Activated CD4-positive, CD25-positive, alpha-beta regulatory T cell treated with anti-CD3 and anti-CD28 coated beads, Interleukin-2, amount 50 U/mL, for 24 hours (primary cell): ENCODE measurements around the gene IL6ST.
"Not testable (repeated sequence)": the region's sequence is repeated elsewhere in the genome, so short reads cannot be mapped to it uniquely, and the experiment has no call there.

Experiments used
- ATAC-seq, 2 donors: fragments of 150-1000 bp; cut with Tn5 transposase; one replicate each; pipeline ENCODE4 v1.10.0; 2021; ENCODE audit warnings: mild to moderate bottlenecking in 1 of 2, moderate library complexity in 1 of 2

Gene IL6ST

DNA sequence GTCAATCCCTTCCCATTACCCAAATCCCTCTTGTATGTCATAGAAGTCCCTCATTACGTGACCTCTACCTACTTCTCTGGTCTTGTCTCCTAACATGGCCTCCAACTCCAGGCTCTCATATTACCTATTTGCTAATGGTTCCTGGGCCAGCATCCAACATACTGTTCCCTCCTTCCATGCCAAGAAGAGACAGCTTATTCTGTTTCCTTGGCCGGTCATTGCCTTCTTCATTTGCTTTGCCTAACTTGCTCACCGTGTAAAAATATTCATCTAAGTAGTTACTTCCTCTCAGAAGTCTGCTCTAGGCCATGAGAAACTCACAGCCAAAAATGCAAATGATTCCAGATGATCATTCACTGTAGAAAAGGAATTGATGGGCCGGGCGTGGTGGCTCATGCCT is 8.9 kb upstream of the IL6ST start:
- ATAC-seq: no peak

DNA sequence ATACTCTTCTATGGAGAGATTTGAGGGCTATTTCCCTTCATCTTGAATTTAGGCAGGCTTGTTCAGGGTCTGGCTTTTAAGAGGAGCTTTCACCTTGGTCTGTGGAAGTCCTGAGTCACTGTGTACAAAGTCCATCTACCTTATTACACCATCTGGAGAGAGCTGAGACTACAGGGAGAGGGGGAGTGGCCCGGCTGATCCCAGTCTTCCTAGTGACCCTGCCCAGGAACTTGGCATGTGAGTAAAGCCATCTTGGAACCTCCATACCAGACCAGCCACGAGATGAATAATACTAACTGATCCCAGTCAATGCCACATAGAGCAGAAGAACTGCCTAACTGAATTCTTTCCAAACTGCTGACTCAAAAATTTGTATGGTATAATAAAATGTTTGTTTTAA is 8.4 kb upstream of the IL6ST start:
- ATAC-seq: no peak

DNA sequence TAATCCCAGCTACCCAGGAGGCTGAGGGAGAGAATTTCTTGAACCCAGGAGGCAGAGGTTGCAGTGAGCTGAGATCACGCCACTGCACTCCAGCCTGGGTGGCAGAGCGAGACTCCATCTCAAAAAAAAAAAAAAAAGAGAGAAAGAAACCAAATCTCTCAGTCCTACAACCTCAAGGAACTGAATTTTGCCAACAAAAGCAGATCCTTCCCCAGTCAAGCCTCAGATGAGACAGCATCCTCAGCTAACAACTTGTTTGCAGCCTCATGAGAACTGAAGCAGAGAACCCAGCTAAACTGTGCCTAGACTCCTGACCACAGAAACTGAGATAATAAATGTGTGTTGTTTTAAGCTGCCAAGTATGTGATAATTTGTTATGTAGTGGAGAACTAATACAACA is 7.5 kb upstream of the IL6ST start:
- ATAC-seq: no peak

DNA sequence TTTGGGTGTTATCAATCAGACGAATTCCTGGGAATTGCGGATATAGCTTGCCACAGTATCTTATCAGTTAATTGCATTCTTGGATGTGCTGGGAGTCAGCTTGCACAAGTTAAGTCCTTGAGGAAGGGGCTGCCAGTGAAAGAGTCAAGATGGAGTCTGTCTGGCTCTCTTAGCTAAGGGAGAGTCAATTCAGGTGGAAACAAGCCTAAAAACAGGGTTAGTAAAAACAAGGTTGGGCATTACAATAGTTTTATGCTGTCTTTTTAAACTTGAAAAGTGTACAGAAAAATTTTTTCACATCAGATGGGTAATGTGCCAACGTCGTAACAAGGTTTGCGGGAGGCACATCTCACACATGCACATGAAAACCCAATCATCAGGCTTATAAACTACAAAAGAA is 5.5 kb upstream of the IL6ST start:
- ATAC-seq: not testable (repeated sequence)

DNA sequence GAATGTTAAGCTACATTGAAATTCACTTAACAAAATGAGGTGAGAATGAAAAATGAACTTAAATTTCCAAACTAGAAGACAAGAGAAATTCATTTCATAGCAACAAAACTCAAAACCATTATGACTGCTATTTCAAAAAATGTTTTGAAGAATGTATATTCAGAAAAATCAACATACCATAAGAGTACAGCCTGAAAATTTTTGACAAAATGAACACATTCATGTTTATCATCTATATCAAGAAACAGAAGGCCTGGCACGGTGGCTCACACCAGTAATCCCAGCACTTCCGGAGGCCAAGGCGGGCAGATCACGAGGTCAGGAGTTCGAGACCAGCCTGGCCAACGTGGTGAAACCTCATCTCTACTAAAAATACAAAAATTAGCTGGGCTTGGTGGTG is 4.2 kb upstream of the IL6ST start:
- ATAC-seq: no peak

DNA sequence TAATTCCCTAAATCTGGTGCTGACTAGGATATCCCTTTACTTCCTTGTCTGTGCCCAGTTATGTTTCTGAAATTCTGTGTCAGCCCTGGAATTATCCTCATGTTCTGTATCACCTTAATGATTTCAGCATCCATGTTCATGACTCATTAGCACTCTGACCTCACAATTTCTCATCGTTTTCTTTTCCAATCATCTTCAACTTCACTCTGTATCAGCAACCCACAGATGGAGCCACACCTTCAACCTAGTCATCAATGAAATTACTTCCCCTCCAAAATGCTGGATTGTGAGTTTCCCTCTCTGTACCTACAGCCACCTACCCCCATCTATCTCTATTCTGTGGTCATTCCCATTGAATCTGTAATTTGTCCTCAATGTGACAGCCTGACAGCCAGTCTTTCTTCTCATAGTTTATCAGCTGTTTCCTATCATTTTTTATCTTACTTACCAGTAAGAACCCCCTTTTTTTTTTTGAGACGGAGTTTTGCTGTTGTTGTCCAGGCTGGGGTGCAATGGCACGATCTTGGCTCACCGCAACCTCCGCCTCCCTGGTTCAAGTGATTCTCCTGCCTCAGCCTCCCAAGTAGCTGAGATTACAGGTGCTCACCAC is 3.1 kb upstream of the IL6ST start:
- peak; percentile 25 to 38 for ATAC-seq

DNA sequence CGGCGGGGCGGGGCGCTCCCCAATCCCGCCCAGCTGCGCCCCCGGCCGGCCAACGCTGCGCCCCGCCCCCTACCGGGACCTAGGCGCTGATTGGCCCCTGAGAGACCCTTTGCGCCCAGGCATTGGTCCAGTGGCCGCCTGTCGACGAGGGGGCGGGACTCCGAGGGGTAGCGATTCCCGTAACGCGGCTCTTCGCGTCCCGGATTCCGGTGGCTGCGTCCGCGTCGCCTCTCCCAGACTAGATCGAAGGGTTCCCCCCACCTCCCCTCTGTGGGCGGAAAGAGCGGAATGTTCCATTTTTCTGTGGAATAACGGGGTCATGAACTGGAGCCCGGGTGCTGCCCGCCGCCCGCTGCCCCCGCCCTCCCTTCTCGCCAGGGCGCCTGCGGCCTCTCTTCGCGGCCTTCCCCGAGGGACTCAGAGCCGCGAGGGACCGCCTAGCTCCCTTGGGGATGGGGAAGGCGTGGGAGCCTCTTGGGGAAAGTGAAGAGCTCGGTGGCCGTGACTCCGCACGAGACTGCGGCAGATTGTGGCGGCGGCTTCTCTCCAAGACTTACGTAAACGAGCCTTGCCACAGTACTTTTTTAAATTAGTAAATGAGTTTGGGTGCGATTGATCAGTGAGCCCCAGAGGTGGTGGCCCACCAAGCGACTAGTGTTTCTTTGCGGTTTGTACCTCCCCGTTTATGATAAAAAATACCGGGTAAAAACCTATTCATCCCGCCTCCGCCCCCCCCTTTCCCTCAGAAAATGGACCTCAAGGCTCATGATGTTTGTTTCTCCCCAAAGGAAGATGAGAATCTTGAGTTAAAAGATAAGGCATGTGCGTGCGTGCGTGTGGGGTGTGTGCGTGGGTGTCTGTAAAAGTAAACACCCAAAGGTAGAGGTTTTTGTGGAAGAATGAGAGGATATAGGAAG is 493 bp upstream of the IL6ST start:
- ATAC-seq: peak; percentile 93 to 95

DNA sequence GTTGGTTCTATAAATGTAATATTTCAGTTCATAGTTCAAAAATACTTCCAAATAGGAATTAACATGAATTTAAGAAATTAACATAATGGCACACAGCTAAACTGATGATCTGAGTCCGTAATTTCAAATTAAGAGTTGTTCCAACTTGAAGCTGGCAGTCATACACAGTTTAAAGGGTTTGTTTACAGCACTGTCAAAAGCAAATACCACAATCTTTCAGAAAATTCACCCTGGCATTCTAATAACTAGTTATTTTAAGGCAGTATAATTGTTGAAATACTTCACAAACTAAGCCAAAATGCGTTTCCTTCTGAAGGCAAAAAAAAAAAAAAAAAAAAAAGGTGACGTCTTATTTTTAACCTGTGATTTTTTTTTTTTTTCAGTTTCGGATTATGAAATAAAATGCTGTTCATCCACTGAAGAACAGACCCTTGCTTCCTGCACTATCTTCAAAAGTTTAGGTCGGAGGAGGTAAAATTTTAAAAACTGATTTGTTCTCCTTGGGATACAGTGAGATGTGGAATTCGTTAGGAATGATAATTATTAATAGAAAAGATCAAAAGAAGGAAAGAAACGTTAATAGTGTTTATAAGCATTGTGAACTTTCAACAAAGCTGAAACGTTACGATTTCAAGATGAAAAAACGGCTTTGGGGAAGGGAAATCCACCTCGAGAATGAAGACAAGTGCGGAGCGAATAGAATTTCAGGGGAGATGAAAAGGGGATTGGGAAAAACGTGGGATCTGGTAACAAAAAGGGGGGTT is 850 bp downstream of the IL6ST start:
- ATAC-seq: no peak

DNA sequence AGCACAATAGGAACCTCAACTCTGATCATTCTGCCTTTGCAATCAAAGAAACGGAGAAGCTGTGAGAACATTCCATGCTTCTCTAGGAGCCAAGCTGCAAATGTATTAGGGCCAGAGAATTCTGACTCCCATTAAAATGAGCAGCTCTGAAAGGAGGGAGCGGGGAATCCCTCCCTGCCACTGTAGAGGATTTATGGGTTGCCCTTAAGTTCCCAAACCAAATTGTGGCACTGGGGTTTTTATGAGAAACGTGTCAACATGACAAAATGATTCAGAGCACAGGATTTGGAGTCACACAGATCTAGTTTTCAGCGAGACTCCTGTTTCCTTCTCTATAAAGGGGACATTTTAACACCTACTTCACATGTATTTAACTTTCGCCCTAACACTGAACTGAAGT is 1.8 kb downstream of the IL6ST start:
- ATAC-seq: no peak

DNA sequence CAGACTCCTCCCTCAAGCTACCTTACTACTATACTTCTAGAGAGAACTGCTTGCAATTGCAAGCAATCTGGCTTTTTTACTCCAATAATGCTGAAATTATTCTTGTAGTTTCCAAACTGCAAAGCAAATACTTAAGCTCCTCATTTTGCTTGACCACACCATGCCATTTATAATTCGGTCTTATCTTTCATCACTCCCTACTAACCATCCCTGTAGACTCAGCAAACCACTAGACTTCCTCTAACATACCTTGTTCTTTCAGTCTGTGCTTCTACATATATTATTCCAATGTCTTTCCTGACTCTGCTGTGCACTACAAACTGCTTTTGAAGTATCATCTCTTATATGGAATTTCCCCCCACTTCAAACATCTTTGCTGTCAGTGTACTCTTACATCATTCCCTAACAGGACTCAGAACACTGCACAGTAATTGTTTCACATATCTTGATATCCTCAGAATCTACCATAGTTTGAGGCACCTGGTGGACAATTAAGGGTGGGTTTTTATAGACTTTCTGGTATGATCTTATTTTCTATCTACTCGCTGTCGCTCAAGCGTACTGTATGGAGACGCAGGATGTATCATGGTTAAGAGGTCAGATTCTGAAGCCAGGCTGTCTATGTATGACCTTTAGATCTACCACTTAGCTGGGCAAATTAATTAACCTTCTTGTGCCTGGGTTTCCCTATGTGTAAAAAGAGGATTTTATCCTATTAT is 2.8 kb downstream of the IL6ST start:
- no peak for ATAC-seq

DNA sequence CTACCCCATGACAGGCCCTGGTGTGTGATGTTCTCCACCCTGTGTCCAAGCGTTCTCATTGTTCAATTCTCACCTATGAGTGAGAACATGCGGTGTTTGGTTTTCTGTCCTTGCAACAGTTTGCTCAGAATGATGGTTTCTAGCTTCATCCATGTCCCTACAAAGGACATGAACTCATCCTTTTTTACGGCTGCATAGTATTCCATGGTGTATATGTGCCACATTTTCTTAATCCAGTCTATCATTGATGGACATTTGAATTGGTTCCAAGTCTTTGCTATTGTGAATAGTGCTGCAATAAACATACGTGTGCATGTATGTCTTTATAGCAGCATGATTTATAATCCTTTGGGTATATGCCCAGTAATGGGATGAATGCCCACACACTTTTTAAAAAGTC is 3.9 kb downstream of the IL6ST start:
- not testable (repeated sequence) for ATAC-seq

DNA sequence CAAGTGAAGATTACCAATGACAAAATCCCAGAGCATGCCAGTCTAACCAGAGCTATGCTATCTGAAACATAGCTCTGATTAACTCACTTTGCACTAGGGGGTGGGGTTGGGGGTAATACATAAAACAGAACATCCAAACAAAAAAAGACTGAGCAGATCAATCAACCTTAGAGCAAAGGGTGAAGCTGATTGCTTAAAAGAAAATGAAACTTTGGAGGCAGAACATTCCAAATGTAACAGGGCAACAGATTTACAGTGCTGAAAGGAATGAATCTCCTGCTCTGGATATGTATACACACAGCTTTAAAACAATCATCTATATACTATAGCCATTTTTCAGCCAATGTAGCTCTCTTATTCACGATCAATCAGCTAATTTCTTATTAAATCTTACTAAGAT is 4.9 kb downstream of the IL6ST start:
- no peak for ATAC-seq

DNA sequence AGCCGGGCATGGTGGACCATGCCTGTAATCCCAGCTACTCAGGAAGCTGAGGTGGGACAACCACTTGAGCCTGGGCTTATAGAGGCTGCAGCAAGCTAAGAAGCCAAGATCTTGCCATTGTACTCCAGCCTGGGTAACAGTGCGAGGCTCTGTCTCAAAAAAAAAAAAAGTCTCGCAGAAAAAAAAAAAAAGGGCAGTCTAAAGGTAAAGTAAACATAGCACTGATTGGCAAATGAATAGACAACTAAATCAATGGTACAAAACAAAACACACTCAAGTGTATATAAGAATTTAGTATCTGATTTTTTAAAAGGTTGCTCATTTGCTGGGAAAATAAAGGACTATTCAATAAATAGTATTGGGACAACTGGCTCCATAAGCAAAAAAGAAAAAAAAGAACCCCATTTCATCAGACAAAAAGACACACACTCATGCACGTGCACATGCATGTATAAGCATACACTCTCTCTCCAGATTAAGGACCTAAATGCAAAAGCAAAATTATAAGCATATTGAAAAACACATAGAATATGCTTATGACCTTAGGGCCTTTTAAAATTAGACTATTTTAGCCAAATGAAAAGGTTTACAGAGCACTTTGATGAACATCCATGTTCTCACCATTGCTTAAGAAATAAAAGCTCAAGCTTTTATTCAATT is 5.7 kb downstream of the IL6ST start:
- no peak for ATAC-seq

DNA sequence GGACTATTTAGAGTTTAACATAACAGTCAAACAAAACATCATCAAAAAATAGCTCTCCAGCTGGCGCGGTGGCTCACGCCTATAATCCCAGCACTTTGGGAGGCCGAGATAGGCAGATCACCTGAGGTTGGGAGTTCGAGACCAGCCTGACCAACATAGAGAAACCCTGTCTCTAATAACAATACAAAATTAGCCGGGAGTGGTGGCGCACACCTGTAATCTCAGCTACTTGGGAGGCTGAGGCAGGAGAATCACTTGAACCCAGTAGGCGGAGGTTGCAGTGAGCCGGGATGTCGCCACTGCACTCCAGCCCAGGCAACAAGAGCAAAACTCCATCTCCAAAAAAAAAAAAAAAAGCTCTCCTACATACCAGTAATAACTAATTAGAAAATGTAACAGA is 6.3 kb downstream of the IL6ST start:
- not testable (repeated sequence) for ATAC-seq

DNA sequence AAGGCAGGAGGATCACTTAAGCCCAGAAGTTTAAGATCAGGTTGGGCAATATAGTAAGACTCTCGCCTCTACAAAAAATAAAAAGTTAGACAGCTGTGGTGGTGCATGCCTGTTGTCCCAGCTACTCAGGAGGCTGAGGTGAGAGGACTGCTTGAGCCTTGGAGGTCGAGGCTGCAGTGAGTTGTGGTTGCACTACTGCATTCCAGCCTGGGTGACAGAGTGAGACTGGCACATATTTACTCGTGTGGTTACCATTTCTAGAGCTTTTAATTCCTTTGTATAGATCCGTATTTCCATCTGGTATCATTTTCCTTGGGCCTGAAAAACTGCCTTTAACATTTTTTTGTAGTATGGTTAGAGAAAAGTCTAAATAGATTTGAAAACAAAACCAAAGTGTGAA is 7.8 kb downstream of the IL6ST start:
- ATAC-seq: no peak

DNA sequence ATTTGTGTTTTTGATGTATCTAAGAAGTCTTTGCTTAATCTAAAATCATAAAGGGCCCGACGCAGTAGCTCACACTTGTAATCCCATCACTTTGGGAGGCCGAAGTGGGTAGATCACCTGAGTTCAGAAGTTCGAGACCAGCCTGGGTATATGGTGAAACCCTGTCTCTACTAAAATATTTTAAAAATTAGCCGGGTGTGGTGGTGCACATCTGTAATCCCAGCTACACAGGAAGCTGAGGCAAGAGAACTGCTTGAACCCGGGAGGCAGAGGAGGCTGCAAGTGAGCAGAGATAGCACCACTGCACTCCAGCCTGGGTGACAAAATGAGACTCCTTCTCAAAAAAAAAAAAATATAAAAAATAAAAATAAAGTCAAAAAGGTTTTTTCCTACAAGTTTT is 9.6 kb downstream of the IL6ST start:
- ATAC-seq: no peak

DNA sequence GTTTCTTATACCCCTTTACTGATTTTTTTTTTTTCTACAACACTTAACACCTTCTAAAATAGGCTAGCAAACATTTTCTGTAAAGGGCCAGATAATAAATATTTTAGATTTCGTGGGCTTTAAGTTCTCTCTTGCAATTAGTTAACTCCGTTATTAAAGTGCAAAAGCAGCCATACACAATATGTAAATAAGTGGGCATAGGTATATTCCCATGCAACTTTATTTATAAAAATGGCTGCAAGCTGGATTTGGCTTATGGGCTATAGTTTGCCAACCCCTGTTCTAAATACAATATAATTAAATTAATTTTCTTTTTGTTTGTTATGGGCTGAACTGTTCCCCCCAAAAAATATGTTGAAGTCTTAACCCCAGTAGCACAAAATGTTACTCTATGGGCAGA is 10.8 kb downstream of the IL6ST start:
- no peak for ATAC-seq

DNA sequence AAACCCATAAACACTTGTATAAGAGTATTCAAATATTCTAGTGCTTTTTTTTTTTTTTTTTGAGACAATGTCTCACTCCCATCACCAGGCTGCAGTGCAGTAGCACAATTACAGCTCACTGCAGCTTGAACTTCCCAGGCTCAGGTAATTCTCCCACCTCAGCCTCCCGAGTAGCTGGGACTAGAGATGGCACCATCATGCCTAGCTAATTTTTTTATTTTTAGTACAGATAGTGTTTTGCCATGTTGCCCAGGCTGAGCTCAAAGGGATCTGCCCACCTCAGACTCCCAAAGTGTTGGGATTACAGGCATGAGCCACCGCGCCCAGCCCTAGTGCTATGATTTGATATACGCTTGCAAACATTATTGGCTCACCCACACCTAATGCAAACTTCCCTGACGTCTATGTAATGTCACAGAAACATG is 11.8 kb downstream of the IL6ST start:
- no peak for ATAC-seq

DNA sequence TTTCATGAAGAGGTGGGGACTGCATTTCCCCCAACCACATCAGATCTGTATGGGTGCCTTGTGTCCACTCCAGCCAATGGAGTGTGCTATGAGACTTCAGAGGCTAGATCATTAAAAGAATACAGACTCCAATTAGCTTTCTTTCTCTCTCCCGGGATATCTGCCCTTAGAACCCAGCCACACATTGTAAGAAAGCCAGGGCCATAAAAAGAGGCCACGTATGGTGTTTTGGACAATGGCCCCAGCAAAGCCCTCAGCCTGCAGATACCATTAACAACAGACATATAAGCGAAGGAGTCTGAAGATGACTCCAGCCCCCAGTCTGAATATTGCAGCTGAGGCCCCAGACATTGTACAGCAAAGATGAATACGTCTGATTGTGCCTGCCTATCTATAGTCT is 21.5 kb downstream of the IL6ST start:
- no peak for ATAC-seq

DNA sequence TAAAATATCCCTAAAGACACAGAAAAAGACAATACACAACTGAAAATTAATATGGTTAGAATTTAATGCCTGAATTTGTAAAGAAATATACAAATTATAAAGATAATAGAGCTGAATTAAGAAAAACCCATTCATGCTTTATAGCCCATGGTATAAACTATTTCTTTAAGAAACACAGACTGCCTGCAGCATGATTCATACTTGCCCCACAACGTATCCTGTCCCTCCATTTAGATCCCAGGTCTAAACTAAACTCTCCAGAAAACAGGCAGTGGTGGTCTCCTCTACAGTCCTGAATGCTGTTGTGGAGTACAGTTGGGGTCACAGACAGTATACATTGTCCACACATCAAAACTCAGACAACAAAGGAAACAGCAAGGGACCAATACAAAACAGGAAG is 24.8 kb downstream of the IL6ST start:
- ATAC-seq: no peak

DNA sequence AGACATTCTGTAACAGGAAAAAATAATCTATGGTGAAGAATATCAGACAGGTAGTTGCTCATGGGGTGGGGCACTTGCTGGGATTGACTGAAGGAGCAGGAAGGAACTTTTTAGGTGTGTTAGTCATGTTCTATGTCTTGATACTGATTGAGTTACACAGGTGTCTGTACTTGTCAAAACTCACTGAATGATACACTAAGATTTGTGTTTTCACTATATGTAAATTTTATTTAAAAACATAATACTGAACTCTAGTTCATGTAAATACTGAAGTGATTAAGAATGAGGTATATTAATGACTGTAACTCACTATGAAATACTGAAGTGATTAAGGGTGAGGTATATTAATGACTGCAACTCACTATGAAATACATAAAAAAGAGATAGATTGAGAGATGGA is 28.5 kb downstream of the IL6ST start:
- peak; percentile 92 to 95 for ATAC-seq

DNA sequence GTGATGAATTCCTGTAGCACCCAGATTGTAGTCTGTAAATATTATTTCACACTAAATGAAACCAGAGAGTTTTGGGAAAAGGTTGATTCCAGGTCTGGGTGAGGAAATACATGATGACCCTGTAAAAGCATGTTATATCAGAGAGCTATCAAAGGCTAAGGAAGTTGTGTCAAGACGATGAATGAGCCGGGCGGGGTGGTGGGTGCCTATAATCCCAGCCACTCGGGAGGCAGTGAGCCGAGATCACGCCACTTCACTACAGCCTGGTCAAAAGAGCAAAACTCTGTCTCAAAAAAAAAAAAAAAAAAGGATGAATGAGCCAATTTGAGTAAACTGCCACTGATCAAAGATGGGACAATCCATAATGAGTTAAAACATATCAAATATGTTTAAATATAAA is 29.2 kb downstream of the IL6ST start:
- ATAC-seq: no peak
